NCI-H187 (cell line): ENCODE data around the gene CABLES2.
"Not testable (repeated sequence)": the region's sequence is repeated elsewhere in the genome, so short reads cannot be mapped to it uniquely, and the experiment has no call there.

Source experiments
- DNase-seq, 2 experiments: peaks; one replicate each; lab custom pipeline; 2025; lab: John Stamatoyannopoulos, UW

The CABLES2 gene

DNA sequence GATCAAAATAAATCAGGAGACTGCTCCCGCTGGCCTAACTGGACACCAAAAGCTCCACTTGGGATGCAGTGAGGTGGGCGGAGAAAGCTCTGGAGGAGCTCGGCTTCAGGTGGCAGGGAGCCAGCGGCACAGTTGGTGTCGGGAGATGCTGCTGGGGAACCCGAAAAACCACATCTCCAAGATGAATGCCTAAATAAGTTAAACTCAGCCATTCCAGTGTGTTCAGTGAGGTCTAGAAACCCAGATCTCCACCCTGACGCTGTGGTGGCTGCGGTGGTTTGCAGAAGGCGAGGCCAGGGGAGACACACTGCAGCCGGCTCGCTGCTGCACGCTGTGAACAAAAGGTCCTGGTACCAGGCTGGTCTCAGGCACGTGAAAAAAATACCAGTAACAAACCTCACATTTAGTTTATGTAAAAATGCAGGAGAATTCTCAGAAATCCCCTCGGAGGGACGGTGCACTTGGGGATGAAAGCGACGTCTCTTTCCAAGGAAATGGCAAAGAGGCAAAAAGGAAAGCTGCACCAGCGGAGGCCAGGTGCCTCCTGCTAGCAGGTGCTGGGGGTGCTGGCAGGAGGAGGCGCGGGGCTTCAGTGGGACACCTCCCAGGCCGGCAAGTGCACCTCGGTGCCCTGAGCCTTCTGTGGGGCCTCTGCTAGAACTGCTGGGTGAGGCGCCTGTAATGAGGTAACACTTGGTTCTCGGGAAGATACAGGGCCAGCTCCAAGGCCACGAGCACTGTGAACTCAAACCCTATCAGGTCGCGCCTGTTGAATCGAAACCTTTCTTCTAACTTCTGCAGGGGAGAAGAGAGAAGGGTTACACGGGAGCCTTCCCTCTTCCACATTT is 16.5 kb downstream of the CABLES2 start:
- DNase-seq = no peak

DNA sequence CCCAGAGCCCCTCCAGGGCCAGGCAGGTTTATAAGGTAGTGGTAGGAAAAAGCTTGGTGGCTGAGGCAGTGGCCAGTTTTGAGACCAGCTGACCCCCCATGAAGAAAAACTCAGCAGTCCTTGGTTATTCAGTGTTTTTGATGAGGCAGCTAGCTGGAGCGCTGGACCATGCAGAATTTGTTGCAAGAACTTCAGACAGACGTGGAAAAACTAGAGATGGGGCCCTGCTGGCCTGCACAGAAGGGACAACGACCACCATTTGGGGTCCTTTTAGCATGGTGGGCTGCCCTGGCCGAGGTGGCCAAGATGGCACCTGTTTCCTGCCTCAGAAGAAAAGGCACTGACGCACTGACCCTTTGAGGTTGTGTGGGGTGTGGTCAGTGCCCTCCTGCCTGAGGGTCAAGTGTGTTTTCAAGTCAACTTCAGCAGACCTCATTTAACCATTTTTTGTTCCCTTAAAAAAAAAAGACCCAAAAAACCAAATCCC is 17.4 kb downstream of the CABLES2 start:
- no peak for DNase-seq

DNA sequence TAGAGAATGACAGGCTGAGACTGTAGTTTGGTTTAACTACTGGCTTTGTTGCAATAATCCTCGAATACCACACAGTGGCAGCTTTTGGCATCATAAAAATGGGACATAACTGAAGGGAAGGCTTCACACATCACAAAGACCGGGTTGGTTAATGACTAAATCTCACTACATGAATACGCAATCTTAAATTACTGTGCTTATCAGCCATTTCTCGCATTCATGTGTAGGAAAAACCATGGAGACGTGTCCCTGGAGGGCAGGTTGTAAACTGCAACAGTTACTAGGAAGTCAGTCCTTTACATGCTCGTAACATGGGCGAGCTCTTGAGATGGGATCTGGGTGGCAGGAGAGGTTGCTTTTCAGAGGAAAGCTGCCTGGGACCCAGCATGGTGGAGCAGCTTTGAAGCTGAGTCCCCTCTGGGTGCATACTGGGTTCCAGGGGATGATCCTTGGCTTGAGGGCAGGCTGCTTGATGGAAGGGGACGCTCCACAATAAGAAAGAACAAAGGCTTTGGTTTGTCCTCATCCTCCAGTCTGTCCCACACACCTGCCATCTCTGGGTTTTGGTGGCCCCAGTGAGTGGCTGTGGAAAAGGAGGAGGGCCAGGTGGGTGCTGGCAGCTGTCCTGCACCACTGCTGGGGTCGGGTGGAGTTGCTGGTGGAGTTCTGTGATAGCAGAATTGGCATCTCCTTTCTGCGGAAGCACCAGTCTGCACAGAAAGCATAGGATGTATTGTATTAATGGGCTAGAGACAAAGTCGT is 18.1 kb downstream of the CABLES2 start:
- DNase-seq = no peak

DNA sequence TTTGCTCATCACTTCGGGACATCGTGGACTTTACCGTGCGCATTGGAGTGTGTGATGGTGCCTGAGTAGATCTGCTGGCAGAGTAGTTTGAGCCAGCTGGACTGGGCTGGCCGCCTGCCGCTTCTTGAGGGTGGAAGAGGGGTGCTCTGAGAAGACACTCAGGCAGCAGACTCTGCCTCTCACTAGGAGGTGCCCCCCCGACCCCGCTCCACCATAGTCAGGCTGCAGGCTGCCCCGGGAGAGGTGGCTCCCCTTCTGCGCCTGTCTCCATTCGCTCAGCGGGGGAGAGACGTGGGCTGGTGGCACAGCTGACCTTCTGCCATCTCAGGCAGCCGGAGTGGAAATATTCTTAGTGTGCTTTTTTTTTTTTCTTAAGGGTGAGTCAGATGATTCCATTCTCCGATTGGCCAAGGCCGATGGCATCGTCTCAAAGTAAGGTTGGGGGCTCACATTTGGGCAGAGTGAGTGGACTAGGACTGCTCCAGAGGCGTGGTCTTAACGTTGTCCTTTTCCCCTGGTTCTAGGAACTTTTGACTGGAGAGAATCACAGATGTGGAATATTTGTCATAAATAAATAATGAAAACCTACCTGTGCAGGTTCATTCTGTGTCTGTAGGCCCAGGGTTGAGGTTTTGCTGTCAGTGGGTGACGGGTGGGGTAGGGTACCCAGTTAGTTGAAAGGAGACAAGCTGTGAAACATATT is 19.0 kb downstream of the CABLES2 start:
- DNase-seq = no peak

DNA sequence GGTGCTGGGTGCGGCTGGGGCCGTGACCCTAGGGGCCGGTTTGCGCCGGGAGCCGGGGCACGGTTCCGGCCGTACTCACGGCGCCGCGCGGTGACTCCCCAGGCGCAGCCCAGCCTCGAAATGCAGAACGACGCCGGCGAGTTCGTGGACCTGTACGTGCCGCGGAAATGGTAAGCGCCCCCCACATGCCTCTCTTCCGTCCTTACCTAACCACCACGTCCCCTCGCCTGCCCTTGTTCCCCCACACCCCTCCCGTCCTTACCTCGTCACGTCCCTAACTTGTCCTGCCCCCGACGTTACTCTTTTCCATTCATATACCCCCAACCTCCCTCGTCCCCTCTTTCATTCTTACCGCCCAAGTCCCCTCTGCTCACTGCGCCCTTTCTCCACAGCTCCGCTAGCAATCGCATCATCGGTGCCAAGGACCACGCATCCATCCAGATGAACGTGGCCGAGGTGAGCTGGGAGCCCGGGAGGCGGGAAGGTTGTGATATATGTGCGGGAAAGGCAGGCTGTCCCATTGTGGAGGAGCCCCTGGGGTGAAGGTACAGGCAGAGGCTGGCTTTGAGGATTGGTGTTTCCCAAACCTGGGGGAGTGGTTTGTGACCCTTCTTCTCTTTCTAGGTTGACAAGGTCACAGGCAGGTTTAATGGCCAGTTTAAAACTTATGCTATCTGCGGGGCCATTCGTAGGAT is 19.7 kb downstream of the CABLES2 start:
- DNase-seq = no peak

DNA sequence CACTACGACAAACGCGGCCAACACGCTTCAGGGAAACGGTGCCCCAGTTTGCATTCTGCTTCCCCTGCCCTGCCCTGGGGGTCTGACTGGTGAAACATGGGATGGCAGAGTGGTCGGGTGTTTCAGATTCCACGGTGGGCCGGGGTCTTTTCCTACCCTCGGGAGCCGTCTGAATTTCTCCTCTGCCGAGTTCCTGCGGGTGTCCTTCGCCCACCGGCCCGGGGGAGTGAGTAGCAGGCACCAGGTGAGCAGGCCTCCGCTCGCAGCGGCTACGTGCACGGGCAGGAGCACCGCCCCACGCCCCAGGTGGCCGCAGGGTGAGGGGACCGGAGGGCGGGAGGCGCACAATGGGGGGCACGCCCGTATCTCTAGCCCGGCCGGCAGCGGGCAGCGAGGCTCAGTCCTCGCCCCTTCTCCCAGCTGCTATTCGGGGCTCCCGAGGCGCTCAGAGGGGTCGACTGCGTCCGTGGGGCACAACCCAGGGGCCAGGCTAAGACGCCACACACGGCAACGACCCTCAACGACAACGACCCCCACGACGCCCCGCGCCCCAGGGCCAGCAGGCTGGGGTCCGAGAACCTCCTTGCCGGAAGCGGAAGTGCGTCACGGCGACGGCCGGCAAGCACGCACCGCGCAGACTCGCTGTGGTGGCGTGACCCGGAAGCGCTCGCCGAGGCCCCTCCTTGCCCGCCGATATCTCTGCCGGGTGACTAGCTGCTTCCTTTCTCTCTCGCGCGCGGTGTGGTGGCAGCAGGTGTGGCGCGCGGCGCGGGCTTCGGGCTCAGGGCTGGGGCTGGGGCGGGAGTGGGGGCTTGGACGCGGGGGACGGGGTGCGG is 20.5 kb downstream of the CABLES2 start, which contains the start of gene RPS21:
Gene RPS21 (plus strand): TSS at position 721 of the 836 bp plus-strand sequence. CDS start 236 bp downstream, outside the sequence.
- peak; percentile 48 to 87 for DNase-seq

DNA sequence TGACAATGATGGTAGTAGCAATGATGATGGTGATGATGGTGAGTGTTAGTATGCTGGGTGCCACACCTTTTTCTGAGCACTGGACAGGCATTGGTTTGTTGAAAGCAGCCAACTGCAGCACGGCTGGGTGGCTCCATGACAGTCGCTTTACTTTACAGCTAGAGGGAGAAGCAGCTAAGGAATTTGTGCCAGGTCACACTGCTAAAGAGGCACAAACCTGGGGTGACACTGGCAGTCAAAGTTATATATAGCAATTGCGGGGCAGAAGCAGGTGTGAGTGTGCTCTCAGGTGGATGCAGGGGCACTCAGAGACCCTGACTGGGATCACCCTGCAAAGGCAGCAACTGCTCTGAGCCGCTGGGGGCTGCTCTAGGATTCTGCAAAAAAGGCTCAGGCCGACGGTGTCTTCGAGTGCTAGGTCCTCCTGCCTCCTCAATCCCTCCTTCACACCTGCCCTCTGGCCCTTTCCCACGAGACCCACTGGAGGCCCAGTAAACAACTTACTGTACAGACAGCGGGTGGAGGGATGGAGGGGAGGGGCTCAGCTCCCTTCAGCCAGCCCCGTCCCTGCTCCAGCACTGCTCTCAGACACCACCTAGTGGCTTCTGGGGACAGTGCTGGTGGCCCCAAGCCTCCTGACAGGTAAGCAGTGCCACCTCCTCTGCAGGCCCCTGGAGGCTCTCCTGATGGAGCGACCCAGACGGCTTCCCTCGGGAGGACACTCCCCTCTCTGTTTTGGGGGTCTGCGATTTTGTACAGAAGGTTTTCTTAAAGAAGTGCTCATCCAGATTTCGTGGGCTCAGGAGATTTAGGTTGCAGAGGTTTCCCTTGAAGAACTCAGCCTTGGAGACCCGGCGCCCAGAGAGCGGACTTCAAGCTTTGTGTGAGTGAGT is 24.5 kb downstream of the CABLES2 start:
- DNase-seq = peak; percentile 76 to 84

DNA sequence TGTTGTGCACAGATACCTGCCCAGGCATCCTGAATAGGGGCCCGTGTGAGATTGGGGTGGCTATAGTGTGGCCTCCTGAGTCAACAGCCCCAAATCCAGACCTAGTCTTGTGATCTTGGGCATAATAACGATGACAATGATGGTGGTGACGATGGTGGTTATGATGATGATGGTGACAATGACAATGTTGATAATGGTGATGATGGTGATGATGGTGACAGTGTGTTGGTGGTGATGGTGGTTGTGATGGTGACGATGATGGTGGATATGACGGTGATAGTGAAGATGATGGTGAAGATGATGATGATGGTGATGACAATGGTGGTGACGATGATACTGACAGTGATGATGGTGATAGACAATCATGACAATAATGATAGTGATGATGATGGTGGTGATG is 25.2 kb downstream of the CABLES2 start:
- DNase-seq = no peak

DNA sequence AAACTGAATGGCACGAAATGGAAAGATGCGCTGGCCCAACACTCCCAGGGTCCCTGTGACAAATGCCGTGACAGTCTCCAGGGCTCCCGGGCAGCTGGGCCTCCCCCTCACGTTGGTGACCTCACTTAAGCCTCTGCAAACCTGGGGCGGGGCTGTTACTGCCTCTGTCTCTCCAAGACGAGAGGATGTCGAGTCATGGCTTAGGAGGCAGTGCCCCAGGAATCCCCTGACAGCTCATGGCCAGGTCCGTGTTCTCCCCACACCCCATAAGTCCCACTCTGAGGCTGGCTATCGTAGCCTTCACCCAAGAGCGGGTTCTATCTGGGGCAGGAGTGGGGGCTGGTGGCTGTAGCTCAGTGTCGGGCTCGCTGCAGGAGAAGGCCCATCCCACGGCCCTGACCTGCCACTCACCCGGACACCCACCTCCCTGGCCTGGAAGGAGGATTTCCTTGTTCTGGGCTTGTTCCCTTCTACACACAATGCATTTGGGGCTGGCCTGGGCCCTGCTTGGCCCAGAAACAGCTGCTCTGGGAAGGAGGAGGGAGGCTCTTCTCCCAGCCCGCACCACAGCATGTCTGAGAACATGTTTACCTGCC is 25.8 kb downstream of the CABLES2 start:
- DNase-seq = no peak

DNA sequence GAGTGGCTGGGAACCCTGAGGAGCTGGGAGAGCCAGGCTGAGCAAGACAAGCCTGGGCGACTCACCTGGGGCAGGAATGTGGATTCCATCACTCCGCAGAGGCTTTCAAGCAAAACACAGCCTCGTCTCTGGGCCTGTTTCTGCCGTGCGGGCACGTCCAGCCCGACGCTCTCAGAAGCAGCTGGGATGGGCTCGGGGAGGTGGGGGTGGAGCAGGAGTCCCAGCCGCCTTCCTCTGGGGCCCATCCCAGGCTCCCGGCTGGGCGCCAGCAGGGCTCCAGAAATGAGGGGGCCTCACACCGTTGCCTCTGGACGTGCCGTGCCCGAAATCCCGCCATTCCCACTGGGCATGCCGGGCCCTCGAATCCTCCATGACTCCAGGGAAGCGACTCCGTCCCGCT is 28.9 kb downstream of the CABLES2 start:
- no peak for DNase-seq

DNA sequence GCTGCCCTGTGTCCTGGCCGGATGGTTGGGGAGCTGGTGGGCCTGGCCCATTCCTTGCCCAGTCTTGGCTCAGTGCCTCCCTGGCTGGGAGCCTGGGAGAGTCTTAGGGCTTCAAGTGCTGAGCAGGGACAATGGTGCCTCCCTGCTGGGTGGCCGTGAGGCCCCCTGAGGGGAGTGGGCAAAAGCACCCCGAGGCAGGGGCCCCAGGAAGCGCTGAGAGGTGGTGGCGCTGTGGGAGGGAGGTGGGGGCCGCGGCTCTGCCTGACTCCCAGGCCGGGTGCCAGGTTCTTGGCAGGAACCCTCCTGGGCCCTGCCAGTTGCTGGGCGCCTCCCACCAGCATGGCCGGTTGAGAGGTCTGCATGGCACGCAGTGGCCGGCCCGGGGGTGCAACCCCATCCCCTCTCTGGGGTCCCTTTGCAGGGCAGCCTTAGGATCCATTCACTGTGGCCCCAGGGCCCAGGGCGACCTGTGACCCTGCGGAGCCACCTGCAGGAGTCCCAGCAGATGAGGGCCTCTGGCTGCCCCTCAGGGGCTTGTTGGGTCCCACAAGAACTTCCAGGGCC is 29.4 kb downstream of the CABLES2 start:
- DNase-seq = no peak

DNA sequence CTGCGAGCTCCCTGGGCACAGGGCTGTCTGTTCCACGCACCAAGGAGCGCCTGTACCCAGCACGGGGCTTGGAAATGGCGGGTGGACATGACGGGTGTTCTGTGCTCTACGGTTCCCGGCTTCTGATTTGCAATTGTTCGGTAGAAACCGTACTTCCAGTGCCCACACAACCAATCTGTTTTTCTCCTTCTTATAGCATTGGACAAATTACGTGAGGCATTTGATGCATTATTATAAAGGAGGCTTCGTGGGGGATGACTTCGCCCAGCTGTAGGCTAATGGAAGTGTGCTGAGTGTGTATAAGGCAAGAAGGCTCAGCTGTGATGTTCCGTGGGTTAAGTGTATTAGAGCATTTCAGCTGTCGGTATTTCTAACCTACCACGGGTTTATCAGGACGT is 30.0 kb downstream of the CABLES2 start:
- DNase-seq = no peak

DNA sequence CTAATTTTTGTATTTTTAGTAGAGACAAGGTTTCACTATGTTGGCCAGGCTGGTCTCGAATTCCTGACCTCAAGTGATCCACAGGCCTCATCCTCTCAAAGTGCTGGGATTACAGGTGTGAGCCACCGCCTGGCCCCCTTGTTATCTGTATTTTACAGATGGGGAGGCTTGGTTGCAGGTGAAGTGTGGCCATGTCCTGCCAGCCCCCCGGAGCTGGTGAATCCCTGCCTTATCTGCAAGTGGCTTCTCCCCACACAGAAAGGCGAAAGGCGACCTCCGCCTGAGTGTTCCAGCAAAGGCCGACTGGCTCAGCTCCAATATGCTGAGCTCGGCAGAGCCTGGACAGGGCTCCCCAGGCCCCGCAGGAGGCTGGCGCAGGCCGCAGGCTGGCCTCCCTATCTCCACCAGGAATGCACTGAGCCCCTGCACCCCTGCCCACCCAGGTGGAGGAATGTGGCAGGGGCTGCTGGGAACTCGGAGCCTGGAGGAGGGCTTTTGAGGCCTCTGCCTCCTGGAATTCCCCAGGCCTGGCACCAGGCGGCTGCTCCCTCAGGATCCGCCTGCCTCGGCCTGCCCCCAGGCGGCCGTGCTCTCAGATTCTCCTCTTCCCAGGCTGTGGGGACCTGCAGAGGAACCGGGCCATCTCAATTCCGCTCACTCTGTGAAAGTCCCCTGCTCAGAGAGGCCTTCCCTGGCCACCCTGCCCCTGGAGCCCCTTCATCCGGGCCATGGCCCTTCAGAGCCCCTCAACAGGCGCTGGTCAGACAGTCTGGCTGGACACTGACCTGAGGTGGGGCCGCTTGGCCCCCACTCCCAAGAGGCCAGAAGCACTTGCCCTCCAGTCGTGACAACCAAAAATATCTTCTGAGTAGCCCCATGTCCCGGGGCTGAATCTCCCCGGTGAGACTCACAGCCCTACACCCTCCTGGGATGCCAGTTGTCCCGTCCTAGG is 30.7 kb downstream of the CABLES2 start:
- DNase-seq = no peak

DNA sequence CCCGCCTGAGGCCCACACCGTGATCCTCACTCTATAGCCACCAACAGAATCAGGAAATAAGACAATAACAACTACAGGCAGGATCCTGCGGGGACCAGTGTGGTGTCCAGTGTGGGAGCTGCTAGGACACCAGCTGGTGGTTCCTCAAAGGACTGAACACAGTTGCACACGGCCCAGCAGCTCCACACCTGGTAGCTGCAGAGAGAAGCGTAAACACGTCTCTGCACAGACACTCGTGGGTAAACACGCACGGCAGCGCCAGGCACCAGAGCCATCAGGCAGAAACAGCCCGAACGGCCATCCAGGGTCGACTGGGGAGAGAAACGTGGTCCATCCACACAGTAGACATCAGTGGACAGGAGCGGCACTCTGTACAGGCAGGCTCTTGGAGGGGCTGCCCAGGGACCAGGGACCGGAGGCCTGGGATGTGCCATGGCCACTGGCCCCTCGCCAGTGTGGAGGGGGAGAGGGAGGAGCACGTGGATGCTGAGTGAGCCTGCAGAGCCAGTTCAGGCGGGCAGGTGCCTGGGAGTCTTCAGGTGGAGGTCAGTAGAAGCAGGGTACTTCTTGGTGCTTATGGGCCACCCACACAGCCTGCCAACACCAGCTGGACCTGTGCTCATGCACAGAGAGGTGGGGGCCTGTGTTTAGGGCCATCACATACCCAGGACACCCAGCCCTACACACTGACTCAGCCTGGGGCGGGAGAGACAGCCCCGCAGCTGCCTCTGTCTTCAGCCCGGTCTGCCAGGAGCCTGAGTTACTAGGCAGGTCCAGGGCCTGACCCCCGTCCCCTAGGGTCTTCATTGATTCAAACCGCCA is 32.5 kb downstream of the CABLES2 start:
- DNase-seq = no peak

DNA sequence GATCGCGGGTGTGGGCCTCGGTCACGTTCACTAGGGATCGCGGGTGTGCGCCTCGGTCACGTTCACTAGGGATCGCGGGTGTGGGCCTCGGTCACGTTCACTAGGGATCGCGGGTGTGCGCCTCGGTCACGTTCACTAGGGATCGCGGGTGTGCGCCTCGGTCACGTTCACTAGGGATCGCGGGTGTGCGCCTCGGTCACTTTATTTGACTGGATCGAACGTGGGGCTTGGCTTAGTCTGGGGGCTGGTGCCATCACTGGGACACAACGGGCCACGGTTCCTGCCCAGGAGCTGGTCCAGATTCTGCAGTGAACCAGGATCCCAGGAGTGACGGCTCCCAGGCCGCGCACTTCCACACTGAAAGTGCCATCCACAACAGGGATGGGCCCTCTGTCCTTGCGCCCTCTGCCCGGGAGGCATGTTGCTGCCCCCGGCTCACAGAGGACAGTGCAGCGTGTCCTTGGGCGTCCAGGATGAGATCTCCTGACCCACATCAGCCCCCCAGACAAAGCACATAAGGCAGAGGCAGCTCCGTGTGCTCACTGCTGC is 33.4 kb downstream of the CABLES2 start:
- DNase-seq = not testable (repeated sequence)
